Measurements from ENCODE around the gene BBS9.

BBS9 gene

GRCh38 chr7:33487998-33488682, 358.8 kb downstream of the BBS9 start:
- no peak overlapping the region for H3K4me2 ChIP-seq
- no peak overlapping the region for H3K27ac ChIP-seq
- peaks cover 0 to 8% (median 0%) of the 10 kb centered on the region in 10 experiments; a peak in 1 of 20 replicates for H3K4me1 ChIP-seq
- no peak overlapping the region for H3K4me3 ChIP-seq
- H3K27me3 ChIP-seq, result no peaks in the 10 kb centered on the region
- no peak for TF ChIP-seq Cebpa-rat (IDR thresholded peaks at IDR 0.05)
- no peaks in the 10 kb centered on the region for H4K20me1 ChIP-seq
- no peak overlapping the region for H3K9ac ChIP-seq
- no peaks in the 10 kb centered on the region for H3K36me3 ChIP-seq
- no peaks in the 10 kb centered on the region for H3K9me3 ChIP-seq (replicated peaks in 1 of 11)

- Histone ChIP-seq H3K9ac (no peak overlapping the region), H3K4me2 (no peak overlapping the region)
- no peak for TF ChIP-seq Cebpa-rat (IDR thresholded peaks at IDR 0.05)
These were observed 365.1 kb downstream of the BBS9 start for GRCh38 chr7:33494474-33494873.

GRCh38 chr7:33495207-33495606, 365.8 kb downstream of the BBS9 start:
- no peak for TF ChIP-seq Cebpa-rat (IDR thresholded peaks at IDR 0.05)
- H3K4me2 ChIP-seq, result no peak overlapping the region

More at GRCh38 chr7:33494474-33494873, 365.1 kb downstream of the BBS9 start:
- Histone ChIP-seq H3K27me3 (no peaks in the 10 kb centered on the region), H3K4me1 (no peaks in the 10 kb centered on the region), H3K4me3 (no peak overlapping the region), H3K9me3 (replicated peaks in 1 of 11) (no peaks in the 10 kb centered on the region; a peak in 1 of 22 replicates), H3K27ac (no peak overlapping the region), H3K36me3 (no peaks in the 10 kb centered on the region), H4K20me1 (no peaks in the 10 kb centered on the region)

GRCh38 chr7:33497051-33497450, 367.7 kb downstream of the BBS9 start:
- H3K4me1 ChIP-seq, result no peaks in the 10 kb centered on the region
- no peak overlapping the region for H3K9ac ChIP-seq
- H4K20me1 ChIP-seq, result no peaks in the 10 kb centered on the region
- no peaks in the 10 kb centered on the region for H3K27me3 ChIP-seq
- no peak overlapping the region for H3K4me3 ChIP-seq
- H3K9me3 ChIP-seq (replicated peaks in 1 of 11), result no peaks in the 10 kb centered on the region; a peak in 1 of 22 replicates
- H3K27ac ChIP-seq, result no peak overlapping the region
- no peak overlapping the region for H3K4me2 ChIP-seq
- no peak for TF ChIP-seq Cebpa-rat (IDR thresholded peaks at IDR 0.05)
- H3K36me3 ChIP-seq, result no peaks in the 10 kb centered on the region

More at GRCh38 chr7:33495207-33495606, 365.8 kb downstream of the BBS9 start:
- H3K36me3 ChIP-seq, result no peaks in the 10 kb centered on the region
- H3K4me3 ChIP-seq, result no peak overlapping the region
- no peak overlapping the region for H3K9ac ChIP-seq
- H3K27ac ChIP-seq, result no peak overlapping the region
- H3K27me3 ChIP-seq, result no peaks in the 10 kb centered on the region
- H3K9me3 ChIP-seq (replicated peaks in 1 of 11), result no peaks in the 10 kb centered on the region; a peak in 1 of 22 replicates
- H3K4me1 ChIP-seq, result no peaks in the 10 kb centered on the region
- H4K20me1 ChIP-seq, result no peaks in the 10 kb centered on the region

GRCh38 chr7:33500703-33501701, 371.6 kb downstream of the BBS9 start:
- no peaks in the 10 kb centered on the region for H3K36me3 ChIP-seq
- no peak for TF ChIP-seq Cebpa-rat (IDR thresholded peaks at IDR 0.05)

GRCh38 chr7:33503014-33503413, 373.6 kb downstream of the BBS9 start:
- Histone ChIP-seq H3K9ac (no peak overlapping the region), H3K36me3 (no peaks in the 10 kb centered on the region), H3K27me3 (no peaks in the 10 kb centered on the region), H3K9me3 (replicated peaks in 1 of 11) (no peaks in the 10 kb centered on the region; a peak in 1 of 22 replicates), H4K20me1 (no peaks in the 10 kb centered on the region), H3K4me3 (no peak overlapping the region), H3K4me1 (no peaks in the 10 kb centered on the region), H3K4me2 (no peak overlapping the region), H3K27ac (no peak overlapping the region)
- no peak for TF ChIP-seq Cebpa-rat (IDR thresholded peaks at IDR 0.05)

More at GRCh38 chr7:33500703-33501701, 371.6 kb downstream of the BBS9 start:
- Histone ChIP-seq H3K9me3 (replicated peaks in 1 of 11) (no peaks in the 10 kb centered on the region; a peak in 1 of 22 replicates), H3K27ac (no peak overlapping the region), H3K9ac (no peak overlapping the region), H3K27me3 (no peaks in the 10 kb centered on the region), H4K20me1 (no peaks in the 10 kb centered on the region), H3K4me1 (no peaks in the 10 kb centered on the region), H3K4me3 (no peak overlapping the region), H3K4me2 (no peak overlapping the region)

- H3K4me1 ChIP-seq, result no peaks in the 10 kb centered on the region
These were observed 374.4 kb downstream of the BBS9 start for GRCh38 chr7:33503736-33504135.

GRCh38 chr7:33504266-33504665, 374.9 kb downstream of the BBS9 start:
- Histone ChIP-seq H3K4me3 (no peak overlapping the region), H4K20me1 (no peaks in the 10 kb centered on the region), H3K4me1 (no peaks in the 10 kb centered on the region), H3K4me2 (no peak overlapping the region), H3K27ac (no peak overlapping the region), H3K36me3 (no peaks in the 10 kb centered on the region), H3K27me3 (no peaks in the 10 kb centered on the region), H3K9ac (no peak overlapping the region), H3K9me3 (replicated peaks in 1 of 11) (no peaks in the 10 kb centered on the region)
- no peak for TF ChIP-seq Cebpa-rat (IDR thresholded peaks at IDR 0.05)

More at GRCh38 chr7:33503736-33504135, 374.4 kb downstream of the BBS9 start:
- no peak for TF ChIP-seq Cebpa-rat (IDR thresholded peaks at IDR 0.05)
- H3K27me3 ChIP-seq, result no peaks in the 10 kb centered on the region
- no peak overlapping the region for H3K4me2 ChIP-seq
- no peak overlapping the region for H3K27ac ChIP-seq
- H3K4me3 ChIP-seq, result no peak overlapping the region
- H4K20me1 ChIP-seq, result no peaks in the 10 kb centered on the region
- H3K36me3 ChIP-seq, result no peaks in the 10 kb centered on the region
- no peak overlapping the region for H3K9ac ChIP-seq
- H3K9me3 ChIP-seq (replicated peaks in 1 of 11), result no peaks in the 10 kb centered on the region; a peak in 1 of 22 replicates

GRCh38 chr7:33509206-33509605, 379.8 kb downstream of the BBS9 start:
- no peak overlapping the region for H3K4me2 ChIP-seq
- TF ChIP-seq Cebpa-rat (IDR thresholded peaks at IDR 0.05), result no peak
- H4K20me1 ChIP-seq, result no peaks in the 10 kb centered on the region
- H3K9me3 ChIP-seq (replicated peaks in 1 of 11), result no peaks in the 10 kb centered on the region
- H3K27me3 ChIP-seq, result no peaks in the 10 kb centered on the region
- H3K4me3 ChIP-seq, result no peak overlapping the region
- no peak overlapping the region for H3K9ac ChIP-seq
- H3K4me1 ChIP-seq, result no peaks in the 10 kb centered on the region
- no peak overlapping the region for H3K27ac ChIP-seq
- no peaks in the 10 kb centered on the region for H3K36me3 ChIP-seq

Data from BLaER1 treated with 17β-estradiol and CSF1 and Interleukin-3, amounts not matched to agents 10 nM and 100 nM (cell line).